Fibroblast of lung (primary cell): ENCODE data around the gene OBSCN. TPM values are rescaled to one million over a fixed set of nuclear protein-coding genes. Genes with fewer than 3 reads are reported as not detected.

Experiments used
- DNase-seq, 2 donors: peaks; one replicate each; pipeline versions ENCODE4 v3.0.0 to v3.0.0-alpha.2; 2010; ENCODE audit warnings: low read depth in 2 of 2
- H2AFZ ChIP-seq: 2 replicates; pipeline ENCODE4 v1.5.1; 2012; ENCODE audit warnings: low read length, control low read depth, inconsistent platforms
- H3K27ac ChIP-seq: 2 replicates; pipeline ENCODE4 v1.5.1; 2011; ENCODE audit warnings: low read length, control low read depth; ENCODE audit not compliant: insufficient read depth
- H3K27me3 ChIP-seq: 2 replicates; pipeline ENCODE4 v1.5.1; 2011; ENCODE audit warnings: mild to moderate bottlenecking, low read length; ENCODE audit not compliant: control insufficient read depth, insufficient read depth
- H3K36me3 ChIP-seq: 2 replicates; pipeline ENCODE4 v1.5.1; 2011; ENCODE audit warnings: low read length; ENCODE audit not compliant: control insufficient read depth, insufficient read depth
- H3K4me1 ChIP-seq: 2 replicates; pipeline ENCODE4 v1.5.1; 2011; ENCODE audit warnings: low read length; ENCODE audit not compliant: control insufficient read depth, insufficient read depth; ENCODE audit errors: extremely low read depth
- H3K4me2 ChIP-seq: 2 replicates; pipeline ENCODE4 v1.5.1; 2011; ENCODE audit warnings: low read length, control low read depth; ENCODE audit not compliant: insufficient read depth; ENCODE audit errors: extremely low read depth
- H3K4me3 ChIP-seq, 4 experiments: fragments of 200-600 bp in 1 of 4; sonication (generic) in 1 of 4; replicated peaks in 1 of 4; 2 replicates each; pipeline ENCODE4 v1.5.1; 2011 to 2016; ENCODE audit warnings: low read length in 4 of 4, low read depth in 3 of 4, mild to moderate bottlenecking in 3 of 4, control low read depth in 2 of 4, inconsistent platforms in 1 of 4, mixed read lengths in 1 of 4; ENCODE audit not compliant: insufficient read depth in 1 of 4; ENCODE audit errors: control extremely low read depth in 1 of 4
- H3K79me2 ChIP-seq: 2 replicates; pipeline ENCODE4 v1.5.1; 2012; ENCODE audit warnings: mild to moderate bottlenecking, low read length, inconsistent platforms; ENCODE audit not compliant: control insufficient read depth, insufficient read depth
- H3K9ac ChIP-seq: 2 replicates; pipeline ENCODE4 v1.5.1; 2011; ENCODE audit warnings: mild to moderate bottlenecking, low read length, control low read depth; ENCODE audit not compliant: insufficient read depth
- H3K9me3 ChIP-seq: 2 replicates; pipeline ENCODE4 v1.5.1; 2012; ENCODE audit warnings: low read depth, low read length; ENCODE audit not compliant: control insufficient read depth, insufficient read depth
- H4K20me1 ChIP-seq: 2 replicates; pipeline ENCODE4 v1.5.1; 2011; ENCODE audit warnings: low read length; ENCODE audit not compliant: control insufficient read depth, insufficient read depth; ENCODE audit errors: extremely low read depth
- EZH2 ChIP-seq: IDR thresholded peaks from 2 replicates; pipeline ENCODE4 v1.5.1; 2012; ENCODE audit warnings: low read length, control low read depth, mild to moderate bottlenecking; ENCODE audit errors: missing control alignments
- polyA plus RNA-seq, 2 donors: library from polyadenylated mRNA; depleted of rRNA in 1 of 2; stranded (reverse) in 1 of 2; unstranded in 1 of 2; fragments of >200 nt; gene quantifications; 2 replicates each; pipeline ENCODE4 v1.2.1, GENCODE V29; 2011 to 2012; ENCODE audit warnings: missing spikeins in 1 of 2
- total RNA-seq: library from RNA; depleted of rRNA; stranded (reverse); fragments of >200 nt; gene quantifications from 2 replicates; pipeline ENCODE4 v1.2.1, GENCODE V29; 2014
- TF ChIP-seq, protein P1 (sequence below), 2 donors: IDR thresholded peaks in 1 of 2; conservative IDR thresholded peaks in 1 of 2; 1 replicate in 1 of 2; 2 replicates in 1 of 2; pipeline ENCODE4 v1.5.1; 2011 to 2012; ENCODE audit warnings: low read length in 2 of 2, control low read depth in 1 of 2, inconsistent platforms in 1 of 2, low read depth in 1 of 2, mild to moderate bottlenecking in 1 of 2

The OBSCN gene
- total and polyA plus RNA-seq, 2 donors (not counting 1 experiment from before 2014, with no cell fraction given), result 0.87 to 16.8 TPM

DNA sequence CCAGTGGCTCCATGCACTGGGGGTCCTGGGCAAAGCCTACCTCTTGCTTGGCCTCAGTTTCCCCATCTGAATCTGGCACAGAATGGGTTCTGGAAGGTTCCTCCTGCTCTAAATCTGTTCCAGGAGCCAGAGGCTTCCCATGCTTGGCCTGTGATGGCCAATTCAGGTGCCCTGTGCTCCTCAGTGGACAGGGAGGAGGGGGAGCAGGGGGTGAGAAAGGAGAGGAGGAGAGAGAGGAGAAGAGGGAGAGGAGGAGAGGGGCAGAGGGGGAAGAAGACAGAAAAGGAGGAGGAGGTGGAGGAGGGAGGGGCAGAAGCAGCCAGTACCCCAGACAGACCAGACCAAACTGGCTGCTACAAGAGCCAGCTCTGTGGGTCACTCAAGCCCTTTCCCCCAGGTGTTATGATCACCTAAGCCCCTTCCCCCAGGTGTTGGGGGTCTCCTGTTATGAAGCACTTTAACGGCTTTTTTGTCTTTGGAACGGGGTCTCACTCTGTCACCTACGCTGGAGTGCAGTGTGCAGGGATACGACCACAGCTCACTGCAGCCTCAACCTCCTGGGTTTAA, 155.1 kb downstream of the OBSCN start:
- Histone ChIP-seq H3K9ac (no peak overlapping the region), H3K9me3 (no peaks in the 10 kb centered on the region), H3K27me3 (no peaks in the 10 kb centered on the region), H3K4me3 (no peak overlapping the region), H3K36me3 (no peaks in the 10 kb centered on the region), H3K4me2 (no peak overlapping the region), H2AFZ (no peak overlapping the region), H3K27ac (no peak overlapping the region), H3K79me2 (no peaks in the 10 kb centered on the region), H3K4me1 (no peaks in the 10 kb centered on the region), H4K20me1 (no peaks in the 10 kb centered on the region)
- no peak for DNase-seq
- TF ChIP-seq, protein P1, sequence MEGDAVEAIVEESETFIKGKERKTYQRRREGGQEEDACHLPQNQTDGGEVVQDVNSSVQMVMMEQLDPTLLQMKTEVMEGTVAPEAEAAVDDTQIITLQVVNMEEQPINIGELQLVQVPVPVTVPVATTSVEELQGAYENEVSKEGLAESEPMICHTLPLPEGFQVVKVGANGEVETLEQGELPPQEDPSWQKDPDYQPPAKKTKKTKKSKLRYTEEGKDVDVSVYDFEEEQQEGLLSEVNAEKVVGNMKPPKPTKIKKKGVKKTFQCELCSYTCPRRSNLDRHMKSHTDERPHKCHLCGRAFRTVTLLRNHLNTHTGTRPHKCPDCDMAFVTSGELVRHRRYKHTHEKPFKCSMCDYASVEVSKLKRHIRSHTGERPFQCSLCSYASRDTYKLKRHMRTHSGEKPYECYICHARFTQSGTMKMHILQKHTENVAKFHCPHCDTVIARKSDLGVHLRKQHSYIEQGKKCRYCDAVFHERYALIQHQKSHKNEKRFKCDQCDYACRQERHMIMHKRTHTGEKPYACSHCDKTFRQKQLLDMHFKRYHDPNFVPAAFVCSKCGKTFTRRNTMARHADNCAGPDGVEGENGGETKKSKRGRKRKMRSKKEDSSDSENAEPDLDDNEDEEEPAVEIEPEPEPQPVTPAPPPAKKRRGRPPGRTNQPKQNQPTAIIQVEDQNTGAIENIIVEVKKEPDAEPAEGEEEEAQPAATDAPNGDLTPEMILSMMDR (conservative IDR thresholded peaks at IDR 0.05 in 1 of 2, IDR thresholded peaks at IDR 0.05 in 1 of 2; ENCODE audit: low read depth in 1 of 2, low read length in 2 of 2), result no peak
- no peak for TF ChIP-seq EZH2

GRCh38 chr1:228363686-228364067, 155.8 kb downstream of the OBSCN start:
- Histone ChIP-seq H3K27me3 (no peaks in the 10 kb centered on the region), H3K9me3 (no peaks in the 10 kb centered on the region), H3K4me1 (no peaks in the 10 kb centered on the region), H4K20me1 (no peaks in the 10 kb centered on the region), H3K36me3 (no peaks in the 10 kb centered on the region), H3K4me3 (no peak overlapping the region), H2AFZ (no peak overlapping the region), H3K9ac (no peak overlapping the region), H3K4me2 (no peak overlapping the region), H3K27ac (no peak overlapping the region), H3K79me2 (no peaks in the 10 kb centered on the region)
- TF ChIP-seq EZH2, result no peak
- TF ChIP-seq, protein P1 (conservative IDR thresholded peaks at IDR 0.05 in 1 of 2, IDR thresholded peaks at IDR 0.05 in 1 of 2; ENCODE audit: low read depth in 1 of 2, low read length in 2 of 2), result no peak
- DNase-seq, result no peak

- H3K27me3 ChIP-seq, result no peaks in the 10 kb centered on the region
- TF ChIP-seq, protein P1 (conservative IDR thresholded peaks at IDR 0.05 in 1 of 2, IDR thresholded peaks at IDR 0.05 in 1 of 2; ENCODE audit: low read depth in 1 of 2, low read length in 2 of 2), result no peak
- no peak for TF ChIP-seq EZH2
Measured at GRCh38 chr1:228364068-228364705, 156.3 kb downstream of the OBSCN start.

More at GRCh38 chr1:228364068-228364705, 156.3 kb downstream of the OBSCN start:
- Histone ChIP-seq H3K9ac (no peak overlapping the region), H4K20me1 (no peaks in the 10 kb centered on the region), H3K4me3 (no peak overlapping the region), H3K4me2 (no peak overlapping the region), H3K79me2 (no peaks in the 10 kb centered on the region), H3K36me3 (no peaks in the 10 kb centered on the region), H2AFZ (no peak overlapping the region), H3K27ac (no peak overlapping the region), H3K4me1 (no peaks in the 10 kb centered on the region), H3K9me3 (no peaks in the 10 kb centered on the region)
- DNase-seq, result no peak
